K562 (cell line): ENCODE measurements around the gene CHST2. TPM values are rescaled to one million over a fixed set of nuclear protein-coding genes. Genes with fewer than 3 reads are reported as not detected.

Experiments
- ATAC-seq: fragments of 200-7000 bp; cut with Tn5 transposase; 3 replicates; pipeline ENCODE4 v1.9.1; 2020; ENCODE audit warnings: moderate library complexity
- BruUV-seq: library from RNA; stranded (reverse); fragments of 400-500 nt; replicated peaks from 2 replicates; lab custom pipeline; 2021; lab: Mats Ljungman, UMichigan
- CTCF ChIA-PET: fragments of 300-600 bp; formaldehyde crosslinking; extraction: SDS; loops from one replicate; lab custom pipeline; 2021; ENCODE audit warnings: low intra/inter-chr PET ratio; lab: Yijun Ruan, JAX
- POLR2A ChIA-PET: fragments of 300-600, 350-650 bp; sonication (Branson Sonifier 250); formaldehyde crosslinking; extraction: SDS; loops from one replicate; lab custom pipeline; 2021; ENCODE audit warnings: antibody characterized with exemption, inconsistent platforms; lab: Yijun Ruan, JAX
- DNase-seq, 4 experiments: peaks; one replicate each; pipeline versions ENCODE4 v3.0.0 to v3.0.0-alpha.2; 2011 to 2018; ENCODE audit warnings: low spot score in 3 of 4, mixed read lengths in 3 of 4; ENCODE audit errors: extremely low read depth in 1 of 4
- FAIRE-seq: peaks from 2 replicates; lab custom pipeline; 2011; peaks lifted over from hg19 to GRCh38; lab: Jason Lieb, UNC
- H2AFZ ChIP-seq: 2 replicates; pipeline ENCODE4 v1.6.0; 2011; ENCODE audit warnings: low read depth, low read length, control low read depth, inconsistent platforms
- H3K27ac ChIP-seq: fragments of 200-600 bp; 3 replicates; pipeline ENCODE4 v1.8.0; 2011; ENCODE audit warnings: low read depth, mild to moderate bottlenecking, control low read depth, inconsistent platforms, low read length, moderate library complexity, mixed read lengths; ENCODE audit errors: extremely low read depth
- H3K27me3 ChIP-seq, 2 experiments: fragments of 300-600 bp in 1 of 2; 2 replicates in 1 of 2; 3 replicates in 1 of 2; pipeline versions ENCODE4 v1.6.0 to v1.8.0; 2011; ENCODE audit warnings: inconsistent platforms in 2 of 2, low read length in 2 of 2, mild to moderate bottlenecking in 1 of 2, mixed read lengths in 1 of 2, moderate library complexity in 1 of 2; ENCODE audit not compliant: control insufficient read depth in 2 of 2, insufficient read depth in 2 of 2
- H3K36me3 ChIP-seq: fragments of 300-600 bp; 3 replicates; pipeline ENCODE4 v1.8.0; 2011; ENCODE audit warnings: mild to moderate bottlenecking, low read length, inconsistent platforms; ENCODE audit not compliant: control insufficient read depth, insufficient read depth
- H3K4me1 ChIP-seq, 2 experiments: fragments of 200-600 bp in 1 of 2; replicated peaks in 1 of 2; 2 replicates in 1 of 2; 3 replicates in 1 of 2; pipeline versions ENCODE4 v1.5.1 to v1.8.0; 2011; ENCODE audit warnings: inconsistent platforms in 2 of 2, low read length in 2 of 2, mild to moderate bottlenecking in 1 of 2, mixed read lengths in 1 of 2, moderate library complexity in 1 of 2; ENCODE audit not compliant: control insufficient read depth in 2 of 2, insufficient read depth in 2 of 2
- H3K4me2 ChIP-seq: 2 replicates; pipeline ENCODE4 v1.6.1; 2011; ENCODE audit warnings: low read length, control low read depth, inconsistent platforms, mixed read lengths; ENCODE audit not compliant: insufficient read depth
- H3K4me3 ChIP-seq: fragments of 200-600 bp; sonication (generic), shearing (Covaris generic); 2 replicates; pipeline ENCODE4 v1.5.1; 2016; ENCODE audit warnings: control low read depth, inconsistent platforms
- H3K79me2 ChIP-seq: fragments of 200-600 bp; 3 replicates; pipeline ENCODE4 v1.8.0; 2011; ENCODE audit warnings: low read length, inconsistent platforms; ENCODE audit not compliant: control insufficient read depth, insufficient read depth
- H3K9ac ChIP-seq, 2 experiments: 2 replicates each; pipeline versions ENCODE4 v1.6.0 to v1.6.1; 2011; ENCODE audit warnings: low read depth in 2 of 2, low read length in 2 of 2, control low read depth in 1 of 2, inconsistent platforms in 1 of 2, mild to moderate bottlenecking in 1 of 2, mixed read lengths in 1 of 2; ENCODE audit not compliant: insufficient read depth in 1 of 2
- H3K9me1 ChIP-seq: one replicate; pipeline ENCODE4 v1.6.0; 2011; ENCODE audit warnings: inconsistent platforms, mild to moderate bottlenecking, low read length, moderate library complexity; ENCODE audit not compliant: control insufficient read depth, insufficient read depth
- H3K9me3 ChIP-seq: replicated peaks from 2 replicates; pipeline ENCODE4 v1.5.1; 2011; ENCODE audit warnings: low read depth, low read length, inconsistent platforms; ENCODE audit not compliant: control insufficient read depth, insufficient read depth
- H4K20me1 ChIP-seq: replicated peaks from 2 replicates; pipeline ENCODE4 v1.6.1; 2011; ENCODE audit warnings: low read length, inconsistent platforms, mixed read lengths; ENCODE audit not compliant: control insufficient read depth, insufficient read depth
- CREB1 ChIP-seq, 2 experiments: sonication (generic) in 1 of 2; formaldehyde crosslinking in 1 of 2; IDR thresholded peaks; 2 replicates each; pipeline versions ENCODE4 v1.6.1 to v1.8.0; 2012 to 2022; ENCODE audit warnings: inconsistent platforms in 1 of 2, mild to moderate bottlenecking in 1 of 2, missing genetic modification reagents in 1 of 2, moderate library complexity in 1 of 2
- EWSR1 ChIP-seq: fragments of 450-650 bp; IDR thresholded peaks from 2 replicates; pipeline ENCODE4 v1.6.1; 2018; ENCODE audit warnings: borderline replicate concordance, mild to moderate bottlenecking, low read depth, moderate library complexity; ENCODE audit not compliant: partially characterized antibody
- HDAC3 ChIP-seq: fragments of 450-650 bp; IDR thresholded peaks from 2 replicates; pipeline ENCODE4 v1.6.1; 2018; ENCODE audit warnings: borderline replicate concordance, mild to moderate bottlenecking, moderate library complexity; ENCODE audit not compliant: partially characterized antibody
- HOXB6 ChIP-seq: fragments of 250-450 bp; sonication (Bioruptor Pico); IDR thresholded peaks from 2 replicates; pipeline ENCODE4 v1.5.1; 2022; ENCODE audit warnings: mild to moderate bottlenecking, borderline replicate concordance
- LARP7 ChIP-seq: fragments of 450-650 bp; IDR thresholded peaks from 2 replicates; pipeline ENCODE4 v1.6.1; 2016
- MCM7 ChIP-seq, 2 experiments: fragments of 450-650 bp; IDR thresholded peaks; 2 replicates each; pipeline ENCODE4 v1.6.1; 2016 to 2018
- NFATC3 ChIP-seq: fragments of 450-650 bp; IDR thresholded peaks from 2 replicates; pipeline ENCODE4 v1.6.1; 2017; ENCODE audit warnings: mild to moderate bottlenecking
- PHB ChIP-seq: fragments of 250-450 bp; sonication (Bioruptor Pico); IDR thresholded peaks from 2 replicates; pipeline ENCODE4 v1.5.0; 2021
- PPARD ChIP-seq: fragments of 250-450 bp; sonication (Bioruptor Pico); IDR thresholded peaks from 2 replicates; pipeline ENCODE4 v1.8.0; 2022; ENCODE audit warnings: inconsistent platforms, mild to moderate bottlenecking, moderate library complexity
- SMARCE1 ChIP-seq: fragments of 450-650 bp; IDR thresholded peaks from 2 replicates; pipeline ENCODE4 v1.7.1; 2016; ENCODE audit warnings: mild to moderate bottlenecking
- SRSF3 ChIP-seq: fragments of 200-400 bp; formaldehyde crosslinking; IDR thresholded peaks from 2 replicates; pipeline ENCODE4 v1.6.1; 2016; ENCODE audit warnings: mild to moderate bottlenecking, low read length, moderate library complexity; ENCODE audit not compliant: insufficient read depth
- WHSC1 ChIP-seq: IDR thresholded peaks from one replicate; pipeline ENCODE4 v1.6.1; 2012; ENCODE audit warnings: low read length, control low read depth, inconsistent platforms
- ZC3H11A ChIP-seq: IDR thresholded peaks from 2 replicates; pipeline ENCODE4 v1.6.1; 2012; ENCODE audit warnings: low read depth, low read length, improper control_type of control experiment
- ZNF121 ChIP-seq: sonication (generic); formaldehyde crosslinking; conservative IDR thresholded peaks from 2 replicates; pipeline ENCODE4 v1.8.0; 2022; ENCODE audit warnings: missing genetic modification reagents
- ZNF133 ChIP-seq: fragments of 250-450 bp; sonication (Bioruptor Pico); IDR thresholded peaks from 2 replicates; pipeline ENCODE4 v1.4.0; 2020; ENCODE audit warnings: mild to moderate bottlenecking
- WGBS: fragments of 100-300 bp; shearing (Covaris generic); methylation state at CpG from one replicate; pipeline ENCODE4 v1.1.6; 2016; ENCODE audit warnings: low coverage, mixed read lengths; ENCODE audit not compliant: insufficient coverage; ENCODE audit errors: missing lambda C conversion rate; 5-methylcytosine and 5-hydroxymethylcytosine counted together
- in situ Hi-C: fragments of 300-500 bp; cut with MboI; formaldehyde crosslinking; loops from 4 replicates; pipeline ENCODE4 v1.15.0; 2018; ENCODE audit warnings: inconsistent platforms, mixed read lengths
- intact Hi-C: fragments of 100-400 bp; cut with micrococcal nuclease; formaldehyde crosslinking; loops from 2 replicates; pipeline ENCODE4 v1.14.2; 2022
- polyA plus RNA-seq, 8 experiments: library from polyadenylated mRNA; depleted of rRNA in 4 of 8; stranded (reverse) in 5 of 8; unstranded in 3 of 8; fragments of >200 nt; fragmentation: Nextera tagmentation in 2 of 8; fragmentation: Illumina TruSeq in 1 of 8; extraction: Ambion mirVana in 2 of 8; extraction: Trizol in 1 of 8; gene quantifications; 2 replicates each; pipeline versions ENCODE4 v1.2.1 to v1.2.3, GENCODE V29; 2011 to 2014; ENCODE audit warnings: inconsistent platforms in 1 of 8, missing spikeins in 1 of 8
- total RNA-seq, 7 experiments: library from RNA; depleted of rRNA in 6 of 7; stranded (reverse); fragments of >200 nt in 6 of 7; fragmentation: Illumina TruSeq in 2 of 7; extraction: Trizol in 2 of 7; gene quantifications; 2 replicates each; pipeline versions ENCODE4 v1.2.1 to v1.2.3, GENCODE V29; 2011 to 2021; ENCODE audit warnings: low replicate concordance in 1 of 7
- TF ChIP-seq, protein P1 (sequence below), 2 experiments: fragments of 150-350 bp in 1 of 2; IDR thresholded peaks; 2 replicates each; pipeline ENCODE4 v1.6.1; 2012 to 2016; ENCODE audit warnings: low read depth in 2 of 2, low read length in 2 of 2, mild to moderate bottlenecking in 1 of 2, moderate library complexity in 1 of 2

Gene CHST2
- total and polyA plus RNA-seq, 9 of the 15 experiments (the other 6 are each of a cell fraction or from before 2014, with no cell fraction given), result 3.4 to 60.3 (median 13.9) TPM

DNA sequence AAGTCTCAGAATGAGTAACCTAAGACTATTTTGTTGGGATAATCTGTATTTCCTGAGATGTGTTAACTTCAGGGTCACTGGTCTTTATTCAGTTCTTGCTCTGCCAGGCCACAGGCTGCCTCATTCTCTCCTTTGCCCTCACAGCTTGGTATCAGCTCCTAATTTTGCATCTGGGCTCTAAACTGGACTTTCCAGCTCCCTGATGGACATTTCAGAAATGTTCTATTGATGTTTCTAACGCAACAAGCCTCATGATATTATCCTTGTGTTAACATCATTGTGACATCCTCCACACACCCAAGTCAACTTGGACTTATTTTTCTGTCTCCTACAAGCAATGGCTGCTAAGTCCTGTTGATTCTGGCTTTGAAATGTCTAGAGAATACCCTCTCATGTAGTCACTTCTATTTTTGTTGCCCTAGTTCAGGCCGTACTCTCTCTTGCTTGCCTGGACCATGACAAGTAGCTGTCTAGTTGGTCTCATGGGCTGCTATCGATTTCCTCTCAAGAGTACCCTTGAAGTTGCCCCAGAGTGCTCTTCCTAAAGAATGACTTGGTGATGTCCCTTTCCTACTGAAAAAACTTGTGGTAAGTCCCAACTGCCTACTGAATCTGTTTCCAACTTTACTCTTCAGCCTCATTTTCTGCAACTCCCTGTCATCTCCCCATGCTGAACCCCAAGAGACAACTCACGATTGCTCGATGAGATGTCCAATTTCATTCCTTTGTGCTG is 52.7 kb downstream of the CHST2 start:
- no peak for DNase-seq
- no peak for TF ChIP-seq ZNF133 (CRISPR knock-in tag)
- TF ChIP-seq MCM7 (IDR thresholded peaks at IDR 0.05), result no peak
- no peak for TF ChIP-seq HDAC3
- TF ChIP-seq LARP7, result no peak
- TF ChIP-seq ZNF121 (CRISPR knock-in tag), result no peak
- TF ChIP-seq, protein P1, sequence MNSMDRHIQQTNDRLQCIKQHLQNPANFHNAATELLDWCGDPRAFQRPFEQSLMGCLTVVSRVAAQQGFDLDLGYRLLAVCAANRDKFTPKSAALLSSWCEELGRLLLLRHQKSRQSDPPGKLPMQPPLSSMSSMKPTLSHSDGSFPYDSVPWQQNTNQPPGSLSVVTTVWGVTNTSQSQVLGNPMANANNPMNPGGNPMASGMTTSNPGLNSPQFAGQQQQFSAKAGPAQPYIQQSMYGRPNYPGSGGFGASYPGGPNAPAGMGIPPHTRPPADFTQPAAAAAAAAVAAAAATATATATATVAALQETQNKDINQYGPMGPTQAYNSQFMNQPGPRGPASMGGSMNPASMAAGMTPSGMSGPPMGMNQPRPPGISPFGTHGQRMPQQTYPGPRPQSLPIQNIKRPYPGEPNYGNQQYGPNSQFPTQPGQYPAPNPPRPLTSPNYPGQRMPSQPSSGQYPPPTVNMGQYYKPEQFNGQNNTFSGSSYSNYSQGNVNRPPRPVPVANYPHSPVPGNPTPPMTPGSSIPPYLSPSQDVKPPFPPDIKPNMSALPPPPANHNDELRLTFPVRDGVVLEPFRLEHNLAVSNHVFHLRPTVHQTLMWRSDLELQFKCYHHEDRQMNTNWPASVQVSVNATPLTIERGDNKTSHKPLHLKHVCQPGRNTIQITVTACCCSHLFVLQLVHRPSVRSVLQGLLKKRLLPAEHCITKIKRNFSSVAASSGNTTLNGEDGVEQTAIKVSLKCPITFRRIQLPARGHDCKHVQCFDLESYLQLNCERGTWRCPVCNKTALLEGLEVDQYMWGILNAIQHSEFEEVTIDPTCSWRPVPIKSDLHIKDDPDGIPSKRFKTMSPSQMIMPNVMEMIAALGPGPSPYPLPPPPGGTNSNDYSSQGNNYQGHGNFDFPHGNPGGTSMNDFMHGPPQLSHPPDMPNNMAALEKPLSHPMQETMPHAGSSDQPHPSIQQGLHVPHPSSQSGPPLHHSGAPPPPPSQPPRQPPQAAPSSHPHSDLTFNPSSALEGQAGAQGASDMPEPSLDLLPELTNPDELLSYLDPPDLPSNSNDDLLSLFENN (IDR thresholded peaks at IDR 0.05; ENCODE audit: low read depth in 2 of 2, low read length in 2 of 2), result no peak
- TF ChIP-seq SRSF3, result no peak
- no peak for TF ChIP-seq PHB (CRISPR knock-in tag)
- no peak for TF ChIP-seq EWSR1
- TF ChIP-seq PPARD (CRISPR knock-in tag), result no peak
- TF ChIP-seq WHSC1, result no peak
- no peak for TF ChIP-seq ZC3H11A
- no peak for TF ChIP-seq CREB1 (IDR thresholded peaks at IDR 0.05)
- TF ChIP-seq CREB1 (CRISPR knock-in tag; IDR thresholded peaks at IDR 0.05), result no peak
- TF ChIP-seq SMARCE1, result no peak
- TF ChIP-seq NFATC3, result no peak
- TF ChIP-seq HOXB6, result no peak
- ChIA-PET POLR2A (interaction anchor here (1.5 kb wide), 1 partner anchor 9 kb away, joined by 3 read pairs; no protein-coding TSS in a partner anchor), CTCF (no interaction called here)
- Histone ChIP-seq H3K79me2 (no peaks in the 10 kb centered on the region), H3K4me3 (no peak overlapping the region), H2AFZ (no peak overlapping the region), H3K9me1 (no peaks in the 10 kb centered on the region), H3K9ac (no peak overlapping the region), H3K4me2 (no peak overlapping the region), H3K4me1 (peaks cover 15 to 49% of the 10 kb centered on the region in 2 experiments), H4K20me1 (no peaks in the 10 kb centered on the region), H3K27ac (no peak overlapping the region), H3K27me3 (no peaks in the 10 kb centered on the region), H3K36me3 (no peaks in the 10 kb centered on the region; the same call in 2 of the 3 replicates), H3K9me3 (peaks cover 4% of the 10 kb centered on the region)
- in situ Hi-C loops (no loop called here), intact Hi-C loops (no loop called here)
- WGBS, result 94% methylated on average over 5 of the region's 5 CpGs
- no peak for ATAC-seq
- no peak for FAIRE-seq
- BruUV-seq, result no TSS peak
